A204.1 (cell line): ENCODE data around the gene CNTN6.
"Not testable (repeated sequence)": the region's sequence is repeated elsewhere in the genome, so short reads cannot be mapped to it uniquely, and the experiment has no call there.

Source experiments
- FAIRE-seq: peaks from 2 replicates; lab custom pipeline; 2012; peaks lifted over from hg19 to GRCh38; lab: Jason Lieb, UNC

Gene CNTN6

DNA sequence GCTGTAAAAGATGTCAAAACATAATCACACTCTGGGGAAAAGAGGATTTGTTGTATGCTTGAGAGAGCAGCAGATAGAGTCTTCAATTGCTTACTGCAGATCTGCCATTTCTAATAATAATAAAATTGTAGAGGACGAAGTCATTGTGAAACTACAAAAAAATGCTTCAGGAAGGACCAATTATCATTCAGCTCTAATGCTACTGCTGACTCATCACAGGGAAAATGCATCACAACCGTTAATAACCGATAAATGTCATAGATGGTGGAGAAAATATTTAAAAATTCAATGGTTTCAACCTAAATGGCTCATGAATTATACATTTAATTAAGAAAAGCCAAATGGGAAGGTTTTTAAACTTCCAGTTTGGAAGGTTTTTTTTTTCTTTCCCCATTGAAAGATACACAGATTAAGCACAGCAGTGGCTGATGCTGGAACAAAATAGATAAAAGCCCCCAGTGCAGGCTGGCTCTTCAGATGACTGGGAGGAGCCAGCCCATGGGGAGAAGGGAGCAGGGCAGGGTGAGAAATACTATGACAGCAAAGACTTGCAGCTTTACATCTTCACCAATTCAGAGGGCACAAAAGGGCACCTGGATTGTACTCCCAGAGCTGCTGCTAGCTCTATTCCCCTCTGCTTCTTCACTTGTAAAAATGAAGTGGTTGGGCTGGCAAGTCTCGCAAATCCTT, 196.1 kb downstream of the CNTN6 start:
- no peak for FAIRE-seq

DNA sequence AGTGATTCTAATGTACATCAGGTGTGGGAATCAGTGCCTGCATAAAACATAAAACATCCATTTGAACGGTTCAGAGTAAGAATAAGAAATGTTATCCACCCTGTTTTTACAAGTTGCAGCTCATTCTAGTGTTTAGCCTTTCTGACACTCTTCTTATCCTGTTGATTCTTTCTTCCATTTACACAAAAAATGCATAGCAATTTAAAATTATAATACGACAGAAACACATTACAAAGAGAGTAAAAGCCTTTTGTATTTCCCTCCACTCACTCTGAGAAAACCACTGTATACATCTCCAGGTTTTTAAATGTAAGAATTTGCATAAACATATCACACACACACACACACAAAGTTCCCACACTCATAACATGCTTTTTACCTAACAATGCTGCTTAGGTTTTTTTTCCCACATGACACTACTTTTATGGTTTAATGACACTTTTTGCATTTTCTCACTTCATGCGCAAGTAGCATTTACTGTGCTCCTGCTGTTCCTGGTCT, 199.8 kb downstream of the CNTN6 start:
- FAIRE-seq, result no peak

DNA sequence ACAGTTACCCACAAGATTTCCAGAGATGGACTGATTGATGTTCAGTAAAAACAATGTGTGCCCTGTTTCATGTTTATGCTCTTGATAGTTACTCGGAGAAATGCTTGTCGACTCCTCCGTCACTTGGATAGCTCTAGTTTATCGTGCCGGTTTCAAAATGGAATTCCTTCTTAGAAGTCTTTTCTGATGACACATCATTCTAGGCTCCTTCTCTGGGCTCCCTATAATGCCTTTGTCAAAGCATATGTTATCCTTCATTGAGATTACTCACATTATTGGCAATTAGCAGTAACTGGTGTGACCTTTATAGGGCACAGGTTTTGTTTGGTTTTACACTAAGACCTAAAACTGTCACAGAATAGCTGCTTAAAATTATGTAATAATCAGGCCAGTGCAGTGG, 201.8 kb downstream of the CNTN6 start:
- FAIRE-seq, result no peak

GRCh38 chr3:1318296-1319005, 225.6 kb downstream of the CNTN6 start:
- no peak for FAIRE-seq

- no peak for FAIRE-seq
Measured at GRCh38 chr3:1326546-1326945, 233.7 kb downstream of the CNTN6 start.

GRCh38 chr3:1330107-1330506, 237.3 kb downstream of the CNTN6 start:
- no peak for FAIRE-seq

DNA sequence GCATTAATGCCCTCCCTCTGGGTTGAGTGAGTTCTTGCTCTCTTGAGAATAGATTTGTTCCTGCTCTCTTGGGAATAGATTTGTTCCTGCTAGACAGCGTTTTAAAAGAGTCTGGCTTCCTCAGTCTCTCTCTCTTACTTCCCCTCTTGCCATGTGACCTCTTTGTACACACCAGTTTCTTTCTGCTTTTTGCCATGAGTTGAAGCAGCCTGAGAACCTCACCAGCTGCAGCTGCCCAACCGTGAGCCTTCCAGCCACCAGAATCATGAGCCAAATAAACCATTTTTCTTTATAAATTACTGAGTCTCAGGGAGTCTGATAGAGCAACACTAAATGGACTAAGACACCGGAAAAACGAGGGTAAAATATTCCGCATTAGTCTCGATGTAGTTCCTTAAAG, 253.6 kb downstream of the CNTN6 start:
- FAIRE-seq, result no peak

DNA sequence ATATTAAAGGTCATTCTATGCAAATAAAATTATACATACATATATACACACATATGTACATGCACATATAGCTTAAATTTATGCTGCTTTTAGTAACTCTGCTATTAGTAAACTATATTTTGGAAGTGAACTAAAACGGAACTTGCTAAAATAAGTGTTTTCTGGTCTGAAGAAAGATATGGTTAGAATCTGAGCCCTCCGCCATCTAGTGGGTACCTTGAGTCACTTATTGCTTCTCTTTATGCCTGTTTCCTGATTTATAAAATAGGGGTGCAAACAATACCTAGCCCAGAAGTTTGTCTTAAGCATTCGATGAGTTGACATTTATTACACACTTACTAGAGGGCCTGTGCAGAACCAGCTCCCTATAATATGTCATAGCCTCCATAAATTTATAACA, 255.7 kb downstream of the CNTN6 start:
- FAIRE-seq, result no peak

DNA sequence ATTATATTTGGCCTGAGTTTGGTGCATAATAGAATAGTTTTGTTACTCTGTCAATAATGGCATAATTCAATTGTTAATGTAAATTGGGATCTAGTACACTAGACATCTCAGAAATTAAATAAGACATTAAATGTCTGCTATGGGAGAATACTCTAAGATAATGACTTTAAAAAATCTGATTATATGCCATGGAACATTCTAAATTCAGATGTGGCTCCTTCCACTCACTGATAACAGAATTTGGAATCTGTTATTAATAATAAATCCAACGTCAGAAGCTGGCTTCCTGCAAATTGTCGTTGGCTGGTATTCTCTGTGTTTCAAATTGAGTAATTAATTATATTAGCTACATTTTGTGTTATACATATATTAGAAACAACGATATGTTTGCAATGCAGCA, 258.1 kb downstream of the CNTN6 start:
- no peak for FAIRE-seq

DNA sequence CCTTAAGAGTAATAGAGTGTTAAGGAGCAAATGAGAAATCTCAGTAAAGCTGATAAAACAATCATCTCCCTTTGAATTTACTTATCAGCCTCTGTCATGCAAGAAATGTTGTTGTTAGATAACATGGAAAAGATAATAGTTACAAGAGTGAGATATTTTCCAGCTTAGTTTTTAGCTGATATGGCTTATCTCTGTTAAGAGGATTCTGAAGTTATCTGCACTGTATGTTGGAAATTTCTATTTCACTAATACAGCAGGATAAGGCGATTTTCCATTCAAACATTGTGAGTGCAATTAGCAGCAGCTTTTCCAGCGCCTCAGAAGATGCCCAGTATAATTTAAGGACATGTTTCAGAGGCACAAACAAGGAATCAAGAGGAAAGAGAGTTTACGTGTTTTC, 262.9 kb downstream of the CNTN6 start:
- FAIRE-seq, result no peak

DNA sequence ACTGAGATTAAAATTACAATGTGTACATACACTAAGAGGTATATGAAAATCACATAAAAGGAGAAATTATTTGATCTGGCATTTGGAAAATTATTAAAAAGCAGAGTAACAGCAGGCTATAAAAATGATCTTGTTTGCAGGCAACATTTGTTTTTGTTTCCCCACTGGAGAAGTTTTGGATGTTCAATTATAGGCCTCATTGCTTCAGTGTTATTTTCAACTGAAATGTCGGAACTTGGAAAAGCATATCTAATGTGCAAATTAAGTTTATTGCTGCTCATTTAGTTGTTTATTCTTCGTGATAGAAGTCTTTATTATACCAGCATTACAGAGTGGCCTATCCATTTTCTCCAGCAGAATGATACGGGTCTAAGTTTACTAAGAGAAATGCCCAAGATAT, 263.3 kb downstream of the CNTN6 start:
- no peak for FAIRE-seq

- FAIRE-seq, result peak; percentile 44
Measured at GRCh38 chr3:1365528-1365927, 272.7 kb downstream of the CNTN6 start.

DNA sequence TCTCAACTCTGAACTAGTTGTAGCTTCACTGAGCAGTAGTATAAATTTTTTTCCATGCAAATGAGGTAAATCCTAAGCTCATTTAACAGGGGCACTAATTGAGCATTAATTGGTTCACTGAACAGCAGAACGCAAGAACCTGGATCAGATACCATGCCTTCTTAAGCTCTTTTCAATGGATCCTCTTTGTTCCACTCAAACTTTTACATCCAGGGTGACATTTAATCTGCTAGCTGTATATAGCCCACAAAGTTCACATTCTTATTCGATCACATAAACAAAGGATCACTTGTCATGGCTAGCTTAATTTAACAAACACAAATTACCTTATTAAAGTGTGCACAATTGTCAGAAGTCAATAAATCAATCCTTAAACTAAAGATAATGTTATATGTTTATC, 281.6 kb downstream of the CNTN6 start:
- FAIRE-seq, result no peak

- no peak for FAIRE-seq
Measured at GRCh38 chr3:1375145-1375544, 282.3 kb downstream of the CNTN6 start.

DNA sequence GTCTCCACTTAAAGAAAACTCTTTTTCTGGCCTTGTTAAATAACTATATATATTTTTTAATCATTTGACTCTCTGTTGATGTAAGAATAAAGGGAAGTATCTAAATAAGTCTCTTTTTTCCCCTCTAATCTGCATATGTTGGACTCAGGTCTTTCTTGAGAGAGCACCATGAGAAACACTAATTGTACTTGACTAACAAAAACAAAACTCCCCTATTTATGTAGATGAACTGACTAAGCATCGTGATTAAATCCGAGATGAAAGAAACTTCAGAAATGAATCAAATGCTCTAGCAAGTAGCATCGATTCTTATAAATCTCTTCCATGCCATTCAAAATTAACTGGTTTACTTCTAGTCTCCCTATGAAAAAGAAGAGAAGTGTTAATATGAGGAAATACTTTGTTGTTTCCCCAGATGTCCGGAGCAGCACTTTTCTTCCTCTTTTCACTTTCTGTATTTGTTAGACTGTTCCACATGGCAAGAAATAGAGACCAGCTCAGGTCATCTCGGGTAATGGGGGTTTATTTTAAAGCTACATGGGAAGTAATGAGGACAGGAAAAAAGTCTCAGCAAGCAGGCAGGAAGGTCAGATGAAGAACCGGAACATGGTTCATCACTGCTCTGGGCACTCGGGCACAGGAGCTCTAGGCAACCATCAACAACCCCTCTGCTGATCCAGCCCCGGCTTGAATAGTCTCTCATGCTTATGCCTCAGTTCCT, 288.3 kb downstream of the CNTN6 start:
- no peak for FAIRE-seq

- no peak for FAIRE-seq
Measured at GRCh38 chr3:1381647-1382036, 288.8 kb downstream of the CNTN6 start.

DNA sequence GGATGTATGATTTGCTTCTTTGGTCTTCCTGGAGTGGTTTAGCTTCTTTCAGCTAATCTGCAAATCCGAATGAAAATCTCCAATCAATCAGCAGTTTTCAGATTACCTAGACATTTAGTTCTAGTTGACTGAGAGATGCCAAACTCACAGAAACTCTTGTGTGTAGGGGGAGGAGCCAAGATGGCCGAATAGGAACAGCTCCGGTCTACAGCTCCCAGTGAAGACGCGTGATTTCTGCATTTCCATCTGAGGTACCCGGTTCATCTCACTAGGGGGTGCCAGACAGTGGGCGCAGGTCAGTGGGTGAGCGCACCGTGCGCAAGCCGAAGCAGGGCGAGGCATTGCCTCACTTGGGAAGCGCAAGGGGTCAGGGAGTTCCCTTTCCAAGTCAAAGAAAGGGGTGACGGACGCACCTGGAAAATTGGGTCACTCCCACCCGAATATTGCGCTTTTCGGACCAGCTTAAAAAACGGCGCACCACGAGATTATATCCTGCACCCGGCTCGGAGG, 294.6 kb downstream of the CNTN6 start:
- FAIRE-seq, result not testable (repeated sequence)

- no peak for FAIRE-seq
Measured at GRCh38 chr3:1394188-1394587, 301.4 kb downstream of the CNTN6 start.

DNA sequence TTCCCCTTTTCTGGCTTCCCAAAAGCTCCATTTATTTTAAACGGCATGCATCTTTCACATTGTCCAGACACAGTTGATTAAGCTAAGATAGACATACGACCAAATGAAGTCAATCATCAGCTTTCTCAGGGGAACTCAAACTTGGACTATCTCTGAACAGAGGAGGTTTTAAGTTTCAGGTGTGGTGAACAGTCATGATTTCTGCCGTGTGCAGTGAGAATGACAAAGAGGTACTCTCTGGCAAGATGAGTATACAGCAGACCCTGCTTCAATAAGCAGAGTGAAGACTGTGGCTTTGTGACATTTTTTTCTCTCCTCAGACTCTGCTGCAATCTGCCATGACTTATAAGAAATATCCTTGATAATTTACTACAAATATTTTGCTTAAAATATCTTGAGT, 307.7 kb downstream of the CNTN6 start:
- FAIRE-seq, result no peak

DNA sequence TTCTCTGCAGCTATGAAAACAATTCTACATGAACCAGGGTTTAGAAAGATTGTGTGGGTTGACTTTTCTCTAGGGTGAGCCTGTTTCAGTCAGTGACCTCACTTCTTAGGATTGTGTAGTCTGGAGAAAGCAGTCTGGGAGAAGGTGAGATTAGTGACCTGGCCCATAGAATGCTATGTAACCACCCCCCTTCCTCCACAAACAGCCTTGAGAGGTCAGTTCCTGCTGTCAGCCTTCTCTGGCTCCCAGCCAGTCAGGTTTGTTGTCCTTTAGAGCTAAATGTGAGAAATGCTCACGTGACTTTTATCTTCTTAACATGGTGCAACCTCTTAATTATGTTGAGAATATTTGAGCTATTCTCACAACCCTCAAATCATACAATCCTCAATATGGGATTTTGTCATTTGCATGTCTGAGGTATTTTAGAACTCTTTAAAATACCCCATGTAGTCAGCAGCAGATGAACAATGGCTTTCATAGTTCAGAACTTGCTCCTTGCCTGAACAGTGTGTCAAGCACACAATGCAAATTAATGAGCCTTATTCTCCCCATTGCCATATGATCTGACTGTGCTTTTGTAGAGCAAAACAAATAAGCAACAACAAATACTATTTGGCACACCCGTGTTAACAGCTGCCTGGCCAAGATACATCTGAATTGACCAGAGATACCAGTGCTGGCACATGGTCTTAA, 311.6 kb downstream of the CNTN6 start:
- no peak for FAIRE-seq

DNA sequence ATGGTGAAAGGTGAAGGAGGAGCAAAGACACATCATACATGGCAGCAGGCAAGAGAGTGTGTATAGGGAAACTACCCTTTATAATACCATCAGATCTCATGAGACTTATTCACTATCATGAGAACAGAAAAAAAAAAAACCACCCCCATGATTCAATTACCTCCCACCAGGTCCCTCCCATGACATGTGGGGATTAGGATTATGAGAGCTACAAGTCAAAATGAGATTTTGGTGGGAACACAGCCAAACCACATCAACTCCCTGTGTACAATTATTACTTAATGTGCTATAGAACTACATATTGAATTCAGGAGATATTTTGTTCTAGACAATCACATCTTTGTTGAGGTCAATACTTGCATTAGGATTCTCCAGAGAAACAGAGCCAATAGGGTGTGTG, 313.4 kb downstream of the CNTN6 start:
- no peak for FAIRE-seq

DNA sequence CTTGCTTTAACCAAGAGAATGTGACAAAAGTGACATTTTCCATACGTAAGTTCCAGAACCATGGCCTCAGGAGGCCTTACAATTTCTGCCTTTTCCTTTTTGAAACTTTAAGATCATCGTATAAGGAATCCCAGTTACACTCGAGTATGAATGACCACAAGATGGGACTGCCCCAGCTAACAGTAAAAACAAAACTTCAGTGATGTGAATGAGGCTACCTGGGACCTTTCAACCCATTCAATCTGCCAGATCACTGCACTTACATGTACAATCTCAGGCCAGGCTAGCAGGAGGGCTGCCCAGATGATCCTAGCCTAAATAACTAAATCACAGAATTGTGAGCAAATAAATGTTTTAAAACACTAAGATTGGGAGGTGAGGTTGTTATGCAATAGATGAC, 328.8 kb downstream of the CNTN6 start:
- FAIRE-seq, result no peak
